GF-D8 (cell line): ENCODE results near the gene ATAD1.
A peak's percentile ranks its signal among the peaks of the same experiment; 100 is the strongest.
"Not testable (repeated sequence)": the region's sequence is repeated elsewhere in the genome, so short reads cannot be mapped to it uniquely, and the experiment has no call there.

ENCODE experiments used
- DNase-seq: peaks from one replicate; lab custom pipeline; 2025; lab: John Stamatoyannopoulos, UW

ATAD1 gene, protein sequence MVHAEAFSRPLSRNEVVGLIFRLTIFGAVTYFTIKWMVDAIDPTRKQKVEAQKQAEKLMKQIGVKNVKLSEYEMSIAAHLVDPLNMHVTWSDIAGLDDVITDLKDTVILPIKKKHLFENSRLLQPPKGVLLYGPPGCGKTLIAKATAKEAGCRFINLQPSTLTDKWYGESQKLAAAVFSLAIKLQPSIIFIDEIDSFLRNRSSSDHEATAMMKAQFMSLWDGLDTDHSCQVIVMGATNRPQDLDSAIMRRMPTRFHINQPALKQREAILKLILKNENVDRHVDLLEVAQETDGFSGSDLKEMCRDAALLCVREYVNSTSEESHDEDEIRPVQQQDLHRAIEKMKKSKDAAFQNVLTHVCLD

DNA sequence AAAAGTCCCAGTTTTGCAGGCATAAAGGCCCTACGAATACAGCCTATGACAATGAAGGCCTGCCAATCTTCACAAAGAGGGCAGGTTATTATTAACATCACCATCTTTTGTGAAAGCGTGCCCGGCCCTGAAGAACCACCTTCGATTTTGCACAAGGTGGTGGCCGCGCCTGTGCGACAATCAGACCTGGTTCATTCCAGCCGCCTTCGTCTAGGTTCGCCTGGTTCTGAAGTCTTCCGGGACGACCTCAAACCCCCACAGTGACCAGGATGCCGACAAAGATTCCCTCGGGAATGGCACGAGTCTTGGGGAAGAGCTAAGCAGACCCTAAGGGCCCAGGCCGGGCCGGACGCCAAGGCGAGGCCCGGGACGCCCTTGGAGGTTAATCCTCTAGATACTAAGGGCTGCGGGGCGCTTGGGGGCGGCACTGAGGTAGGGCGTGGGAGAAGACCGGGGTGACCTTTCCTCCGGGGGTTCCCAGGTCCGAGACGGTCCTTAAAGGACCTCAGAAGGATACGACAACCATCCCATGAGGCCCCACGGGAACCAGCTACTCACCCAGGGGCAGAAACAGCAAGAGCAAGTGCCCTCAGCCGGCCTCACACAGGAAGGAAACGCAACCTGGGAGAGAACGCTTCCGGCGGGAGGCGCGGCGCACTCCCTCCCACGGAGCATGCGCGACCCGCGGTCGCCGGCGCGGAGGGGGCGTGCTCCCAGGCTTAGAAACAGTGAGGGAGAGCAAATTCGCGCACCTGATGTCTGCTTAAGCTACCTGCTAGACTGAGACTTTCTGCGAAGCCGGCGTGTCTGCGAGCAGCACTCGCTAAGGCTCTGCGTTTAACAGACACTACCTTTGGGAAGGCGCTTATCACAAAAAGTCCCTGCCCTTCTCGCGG, at the start of gene ATAD1:
ATAD1 (minus strand) TSS at position 618 of the 896 bp plus-strand sequence. CDS start 3,627 bp downstream, outside the sequence.
- peak; percentile 77 for DNase-seq

DNA sequence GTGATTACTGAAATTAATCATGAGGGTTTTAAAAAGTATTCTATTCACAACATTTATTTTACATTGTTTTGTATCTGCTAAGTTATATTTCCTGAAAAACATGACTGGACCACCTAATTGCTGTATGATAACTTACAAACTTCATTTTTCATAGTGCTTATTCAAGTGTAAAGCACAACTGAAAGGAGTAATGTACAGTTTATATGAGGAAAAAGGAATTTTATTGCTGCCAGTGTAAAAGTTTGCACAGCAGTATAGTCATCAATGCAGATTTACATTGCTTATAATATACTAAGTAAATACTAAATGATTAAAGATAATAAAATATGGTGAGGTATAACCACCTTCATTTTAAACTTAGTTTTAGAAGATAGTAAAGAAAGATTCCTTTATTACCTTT, 49.4 kb upstream of the ATAD1 start:
- no peak for DNase-seq

DNA sequence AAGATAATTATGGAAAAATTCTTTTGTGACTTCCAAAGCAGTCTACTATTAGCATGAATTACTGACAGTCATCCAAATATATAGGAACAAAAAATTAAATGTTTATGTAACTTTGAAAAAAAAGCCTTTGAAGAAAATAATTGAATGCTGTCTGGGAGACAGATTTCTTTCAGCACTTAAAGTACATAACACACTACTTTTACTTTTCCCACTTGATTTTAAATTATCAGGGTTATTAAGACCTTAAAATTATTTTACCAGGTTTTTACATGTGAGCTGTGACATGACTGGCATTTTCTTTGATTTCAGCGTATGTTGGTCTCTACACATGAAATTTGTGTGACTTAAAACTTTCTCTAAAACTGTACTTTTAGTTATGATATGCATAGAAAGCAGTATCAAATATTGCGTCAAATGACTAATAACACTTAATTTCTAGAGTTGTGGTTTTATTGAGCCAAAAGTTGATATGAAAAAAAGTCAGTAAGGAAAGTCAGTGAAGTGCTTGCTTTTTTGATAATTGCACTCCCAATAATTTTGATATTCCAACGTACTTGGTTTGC, 48.5 kb upstream of the ATAD1 start:
- DNase-seq = no peak

DNA sequence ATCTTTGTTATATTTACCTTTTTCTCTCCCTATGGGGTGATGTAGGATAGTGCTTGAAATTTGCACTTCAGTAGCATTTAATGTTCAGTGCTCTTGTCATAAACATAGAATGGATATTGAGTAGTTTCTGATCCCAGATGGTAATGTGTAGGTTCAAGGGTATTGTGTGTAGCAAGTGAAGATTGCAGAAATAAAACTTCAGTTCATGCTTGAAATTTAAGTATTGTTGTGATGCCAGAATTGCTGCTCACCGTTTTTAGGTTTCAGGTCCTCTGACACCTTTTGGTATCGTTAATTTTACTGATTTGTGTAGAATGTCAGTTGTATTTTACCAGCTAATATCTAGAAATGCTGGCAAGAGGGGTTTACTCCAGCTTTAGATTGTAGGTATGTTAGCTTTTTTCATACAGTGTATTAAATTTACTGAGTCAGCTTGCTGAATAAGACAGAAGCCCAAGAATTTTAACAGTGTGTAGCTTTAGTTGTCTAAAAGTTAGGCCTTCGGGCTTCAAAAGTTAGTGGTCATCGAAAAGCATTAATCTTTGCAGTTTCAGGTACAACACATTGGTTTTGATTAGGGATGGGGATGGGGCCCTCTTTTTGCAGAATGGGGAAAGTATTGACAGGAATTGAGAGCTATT, 47.3 kb upstream of the ATAD1 start:
- no peak for DNase-seq

DNA sequence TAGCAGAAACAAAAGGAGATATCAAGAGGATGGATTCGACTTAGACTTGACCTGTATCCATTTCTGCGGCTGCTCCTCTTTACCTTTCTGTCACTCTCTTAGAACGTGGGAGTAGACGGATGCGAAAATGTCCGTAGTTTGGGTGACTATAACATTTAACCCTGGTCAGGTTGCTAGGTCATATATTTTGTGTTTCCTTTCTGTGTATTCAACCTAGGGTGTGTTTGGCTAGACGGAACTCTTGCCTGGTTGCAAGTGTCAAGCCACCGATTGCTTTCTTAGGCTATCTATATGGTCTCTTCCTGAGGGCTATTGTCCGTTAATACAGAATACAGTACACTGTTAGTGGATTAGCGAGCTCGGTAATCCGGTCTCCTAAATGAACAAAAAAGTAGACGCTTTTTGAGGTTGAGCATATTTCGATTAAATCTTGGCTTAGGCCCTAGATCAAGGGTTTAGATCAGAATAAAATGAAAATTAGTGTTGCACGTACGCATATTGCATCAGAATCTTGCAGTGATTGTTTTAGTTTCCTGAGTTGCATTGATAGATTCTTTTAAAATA, 46.6 kb upstream of the ATAD1 start:
- no peak for DNase-seq

DNA sequence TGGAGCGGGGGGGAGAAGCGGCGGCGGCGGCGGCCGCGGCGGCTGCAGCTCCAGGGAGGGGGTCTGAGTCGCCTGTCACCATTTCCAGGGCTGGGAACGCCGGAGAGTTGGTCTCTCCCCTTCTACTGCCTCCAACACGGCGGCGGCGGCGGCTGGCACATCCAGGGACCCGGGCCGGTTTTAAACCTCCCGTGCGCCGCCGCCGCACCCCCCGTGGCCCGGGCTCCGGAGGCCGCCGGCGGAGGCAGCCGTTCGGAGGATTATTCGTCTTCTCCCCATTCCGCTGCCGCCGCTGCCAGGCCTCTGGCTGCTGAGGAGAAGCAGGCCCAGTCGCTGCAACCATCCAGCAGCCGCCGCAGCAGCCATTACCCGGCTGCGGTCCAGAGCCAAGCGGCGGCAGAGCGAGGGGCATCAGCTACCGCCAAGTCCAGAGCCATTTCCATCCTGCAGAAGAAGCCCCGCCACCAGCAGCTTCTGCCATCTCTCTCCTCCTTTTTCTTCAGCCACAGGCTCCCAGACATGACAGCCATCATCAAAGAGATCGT, 46.0 kb upstream of the ATAD1 start:
- DNase-seq = not testable (repeated sequence)

DNA sequence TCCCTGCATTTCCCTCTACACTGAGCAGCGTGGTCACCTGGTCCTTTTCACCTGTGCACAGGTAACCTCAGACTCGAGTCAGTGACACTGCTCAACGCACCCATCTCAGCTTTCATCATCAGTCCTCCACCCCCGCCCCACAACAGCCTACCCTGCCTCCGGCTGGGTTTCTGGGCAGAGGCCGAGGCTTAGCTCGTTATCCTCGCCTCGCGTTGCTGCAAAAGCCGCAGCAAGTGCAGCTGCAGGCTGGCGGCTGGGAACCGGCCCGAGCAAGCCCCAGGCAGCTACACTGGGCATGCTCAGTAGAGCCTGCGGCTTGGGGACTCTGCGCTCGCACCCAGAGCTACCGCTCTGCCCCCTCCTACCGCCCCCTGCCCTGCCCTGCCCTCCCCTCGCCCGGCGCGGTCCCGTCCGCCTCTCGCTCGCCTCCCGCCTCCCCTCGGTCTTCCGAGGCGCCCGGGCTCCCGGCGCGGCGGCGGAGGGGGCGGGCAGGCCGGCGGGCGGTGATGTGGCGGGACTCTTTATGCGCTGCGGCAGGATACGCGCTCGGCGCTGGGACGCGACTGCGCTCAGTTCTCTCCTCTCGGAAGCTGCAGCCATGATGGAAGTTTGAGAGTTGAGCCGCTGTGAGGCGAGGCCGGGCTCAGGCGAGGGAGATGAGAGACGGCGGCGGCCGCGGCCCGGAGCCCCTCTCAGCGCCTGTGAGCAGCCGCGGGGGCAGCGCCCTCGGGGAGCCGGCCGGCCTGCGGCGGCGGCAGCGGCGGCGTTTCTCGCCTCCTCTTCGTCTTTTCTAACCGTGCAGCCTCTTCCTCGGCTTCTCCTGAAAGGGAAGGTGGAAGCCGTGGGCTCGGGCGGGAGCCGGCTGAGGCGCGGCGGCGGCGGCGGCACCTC, 45.3 kb upstream of the ATAD1 start, which contains the start of the genes KLLN and PTEN:
KLLN (minus strand) TSS at position 481 of the 891 bp plus-strand sequence. CDS start 1,046 bp downstream, outside the sequence.
PTEN (plus strand) TSS at position 573 of the 891 bp plus-strand sequence. CDS start 845 bp downstream, outside the sequence.
- DNase-seq = peak; percentile 74

DNA sequence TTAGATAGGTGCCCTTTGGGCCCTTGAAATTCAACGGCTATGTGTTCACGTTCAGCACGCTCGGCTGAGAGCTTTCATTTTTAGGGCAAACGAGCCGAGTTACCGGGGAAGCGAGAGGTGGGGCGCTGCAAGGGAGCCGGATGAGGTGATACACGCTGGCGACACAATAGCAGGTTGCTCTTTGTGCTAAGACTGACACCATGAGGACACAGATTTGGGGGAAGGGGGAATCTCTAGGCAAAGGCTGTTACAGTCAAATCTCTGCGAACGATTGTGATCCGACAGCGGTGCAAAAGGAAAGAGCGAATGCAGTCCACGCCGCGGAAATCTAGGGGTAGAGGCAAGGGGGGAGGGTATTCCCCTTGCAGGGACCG, 44.6 kb upstream of the ATAD1 start:
- no peak for DNase-seq

DNA sequence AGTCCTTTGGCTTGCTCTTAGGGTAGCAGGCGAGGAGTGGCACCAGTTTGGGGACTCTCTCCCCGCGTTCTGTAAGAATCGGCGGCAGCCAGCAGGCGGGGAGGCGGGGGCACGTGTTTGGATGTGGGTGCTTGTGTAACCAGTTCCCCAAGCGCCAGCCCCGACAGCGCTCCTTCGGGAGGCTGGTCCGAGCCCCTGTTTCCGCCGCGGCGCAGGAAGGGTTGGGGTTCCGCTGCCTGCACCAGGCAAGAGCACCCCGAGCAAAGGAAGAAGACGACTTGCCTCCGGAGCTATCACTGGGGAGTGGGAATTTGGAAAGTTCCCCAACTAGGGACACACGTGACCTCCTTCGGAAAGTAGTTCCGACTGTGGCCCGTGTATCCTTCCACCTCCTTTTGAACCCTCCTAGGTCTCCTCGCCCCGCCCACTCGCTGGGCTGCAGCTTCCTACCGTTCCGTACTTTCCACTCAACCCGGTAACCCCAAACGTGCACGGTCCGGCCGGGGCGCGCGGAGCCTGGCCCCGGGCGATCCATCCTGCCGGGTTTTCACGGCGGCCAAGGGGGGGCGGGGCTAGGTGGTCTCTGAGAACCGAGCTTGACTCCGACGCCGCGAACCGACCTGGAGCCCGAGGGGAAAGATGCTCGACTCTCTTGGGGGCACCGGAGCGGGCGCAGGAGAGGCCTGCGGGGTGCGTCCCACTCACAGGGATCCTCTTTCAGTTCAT, 44.1 kb upstream of the ATAD1 start:
- DNase-seq = peak; percentile 95

DNA sequence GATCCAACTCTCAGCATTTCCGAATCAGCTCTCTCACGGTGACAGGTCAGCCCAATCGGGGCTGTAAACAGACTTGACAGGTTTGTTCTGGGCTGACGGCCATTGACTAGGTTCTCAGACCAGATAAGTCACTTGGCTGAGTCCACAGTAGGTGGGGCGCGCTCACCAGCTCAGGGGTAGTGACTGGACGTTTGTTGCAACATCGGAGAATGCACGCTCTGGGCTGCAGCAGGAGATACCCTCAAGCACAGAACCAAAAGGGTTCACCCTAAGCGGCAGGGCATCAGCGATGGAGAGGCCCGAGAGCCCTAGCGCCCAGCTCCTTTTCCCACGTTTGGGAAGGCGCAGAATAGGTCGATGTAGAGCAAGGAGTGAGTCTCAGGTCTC, 43.5 kb upstream of the ATAD1 start:
- peak; percentile 53 for DNase-seq

DNA sequence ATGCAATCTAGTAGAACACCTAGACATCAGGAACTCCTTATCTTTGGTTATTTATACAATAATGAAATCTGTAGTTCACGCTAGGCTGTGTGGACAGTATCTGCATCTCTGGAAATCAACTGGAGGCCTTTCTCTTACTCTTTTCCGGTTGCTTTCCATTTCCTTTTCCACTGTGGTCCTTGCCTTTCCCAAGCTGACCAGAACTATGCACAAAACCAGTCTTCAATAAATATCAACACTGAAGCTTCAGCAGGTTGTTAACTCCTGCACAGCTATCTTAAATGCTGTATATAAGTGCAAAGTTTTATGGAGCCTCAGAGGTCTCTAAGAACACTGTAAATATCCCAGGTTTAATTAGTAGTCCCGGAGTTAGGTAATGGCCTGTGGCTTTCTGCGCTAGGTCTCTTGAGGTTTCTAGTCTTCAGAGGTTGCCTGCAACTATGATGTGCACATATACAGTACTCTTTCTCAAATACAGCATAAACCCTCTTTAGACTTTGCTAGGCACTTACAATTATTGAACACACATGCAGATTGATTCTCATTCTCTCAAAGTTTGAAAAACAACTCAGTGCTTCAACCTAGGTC, 42.9 kb upstream of the ATAD1 start:
- DNase-seq = peak; percentile 42

DNA sequence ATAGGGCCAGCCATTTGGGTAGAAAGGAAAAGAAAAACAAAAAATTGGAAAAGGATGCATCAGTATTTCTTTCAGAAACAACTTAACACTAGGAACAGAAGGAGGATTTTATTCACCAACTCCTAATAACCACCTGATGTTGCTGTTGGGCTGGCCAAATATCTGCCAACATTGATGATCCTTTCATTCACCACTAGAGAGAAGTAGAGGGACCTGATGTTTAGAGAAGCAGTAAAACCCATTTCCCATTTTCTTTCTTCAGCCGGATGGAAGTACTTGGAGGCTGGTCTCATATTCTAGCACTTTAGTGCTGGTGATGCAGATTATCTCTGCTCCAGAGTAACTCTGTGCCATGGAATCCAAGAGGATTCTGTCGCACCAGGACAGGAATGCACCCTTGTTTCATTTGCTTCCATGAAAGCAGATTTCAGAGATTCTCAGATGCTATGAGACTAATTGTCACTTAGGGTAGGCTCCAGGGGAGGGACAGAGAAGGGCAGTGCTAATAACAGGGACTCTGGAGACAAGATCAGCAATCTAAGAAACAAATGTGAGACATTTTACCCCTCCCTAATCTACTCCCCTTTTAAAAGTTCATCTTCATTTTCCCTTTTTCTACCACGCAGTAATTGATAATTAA, 42.2 kb upstream of the ATAD1 start:
- DNase-seq = peak; percentile 75

DNA sequence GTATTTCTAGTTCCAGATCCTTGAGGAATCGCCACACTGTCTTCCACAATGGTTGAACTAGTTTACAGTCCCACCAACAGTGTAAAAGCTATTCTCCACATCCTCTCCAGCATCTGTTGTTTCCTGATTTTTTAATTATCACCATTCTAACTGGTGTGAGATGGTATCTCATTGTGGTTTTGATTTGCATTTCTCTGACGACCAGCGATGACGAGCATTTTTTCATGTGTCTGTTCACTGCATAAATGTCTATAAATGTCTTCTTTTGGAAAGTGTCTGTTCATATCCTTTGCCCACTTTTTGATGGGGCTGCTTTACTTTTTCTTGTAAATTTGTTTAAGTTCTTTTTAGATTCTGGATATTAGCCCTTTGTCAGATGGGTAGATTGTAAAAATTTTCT, 37.6 kb upstream of the ATAD1 start:
- not testable (repeated sequence) for DNase-seq

DNA sequence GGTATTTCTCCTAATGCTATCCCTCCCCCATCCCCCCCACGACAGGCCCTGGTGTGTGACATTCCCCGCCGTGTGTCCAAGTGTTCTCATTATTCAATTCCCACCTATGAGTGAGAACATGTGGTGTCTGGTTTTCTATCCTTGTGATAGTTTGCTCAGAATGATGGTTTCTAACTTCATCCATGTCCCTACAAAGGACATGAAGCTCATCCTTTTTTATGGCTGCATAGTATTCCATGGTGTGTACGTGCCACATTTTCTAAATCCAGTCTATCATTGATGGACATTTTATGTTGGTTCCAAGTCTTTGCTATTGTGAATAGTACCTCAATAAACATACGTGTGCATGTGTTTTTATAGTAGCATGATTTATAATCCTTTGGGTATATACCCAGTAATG, 37.2 kb upstream of the ATAD1 start:
- not testable (repeated sequence) for DNase-seq

DNA sequence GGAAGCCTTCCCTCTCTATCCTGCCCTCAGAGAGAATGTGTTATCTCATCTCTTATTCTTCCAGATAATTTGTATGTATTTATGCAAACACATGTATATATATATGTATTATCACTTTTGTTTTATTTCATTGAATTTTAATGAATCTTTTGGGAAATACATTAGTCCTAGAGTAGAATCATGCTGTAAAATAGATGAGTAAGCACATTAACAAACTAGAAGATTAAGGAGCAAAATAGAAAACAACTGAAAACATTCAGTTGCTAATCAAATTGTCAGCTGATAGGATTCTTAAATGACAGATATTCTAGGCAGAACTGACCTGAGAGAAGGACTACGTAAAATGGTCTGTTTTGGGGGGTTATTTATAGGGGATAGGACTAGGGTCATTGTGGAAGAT, 34.1 kb upstream of the ATAD1 start:
- DNase-seq = no peak

DNA sequence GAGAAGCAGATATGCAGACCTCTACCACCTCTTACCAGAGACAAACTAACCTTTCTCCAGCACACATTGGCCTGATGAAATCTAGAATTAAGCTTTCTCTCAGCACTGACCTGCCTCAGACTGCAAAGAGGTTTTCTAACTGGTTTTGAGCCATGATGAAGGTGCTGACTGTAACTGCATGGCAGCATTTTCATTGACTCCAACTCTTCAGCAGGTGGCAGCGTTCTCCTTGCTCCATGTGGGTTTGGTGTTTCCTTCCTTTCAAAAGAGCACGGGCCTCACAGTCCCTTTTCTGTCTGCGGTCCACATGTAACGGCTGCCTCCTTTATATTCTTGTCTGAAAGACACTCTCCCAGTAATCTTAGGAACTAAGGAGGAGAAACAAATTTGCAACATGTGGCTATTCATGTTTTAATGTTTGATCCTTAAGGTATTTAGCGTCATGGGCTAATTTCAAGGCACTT, 32.7 kb upstream of the ATAD1 start:
- peak; percentile 12 for DNase-seq

DNA sequence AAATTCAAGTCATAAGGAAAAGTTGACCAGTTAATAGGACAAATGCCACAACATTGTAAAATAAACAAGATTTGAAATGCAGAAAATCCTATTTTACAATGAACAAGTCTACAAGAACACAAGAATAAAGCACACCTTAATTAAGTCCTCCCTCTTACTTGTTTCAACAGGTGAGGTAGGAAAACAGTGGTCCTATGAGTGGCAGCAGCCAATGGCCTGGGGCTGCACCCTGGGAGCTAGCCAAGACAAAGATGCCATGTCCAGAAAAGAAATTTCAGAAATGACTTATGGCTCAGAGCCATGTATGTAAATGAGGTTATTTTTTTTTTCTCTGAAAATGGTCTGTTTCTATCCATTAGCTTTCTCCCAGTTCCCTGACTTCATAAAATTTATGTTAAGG, 31.0 kb upstream of the ATAD1 start:
- DNase-seq = no peak

DNA sequence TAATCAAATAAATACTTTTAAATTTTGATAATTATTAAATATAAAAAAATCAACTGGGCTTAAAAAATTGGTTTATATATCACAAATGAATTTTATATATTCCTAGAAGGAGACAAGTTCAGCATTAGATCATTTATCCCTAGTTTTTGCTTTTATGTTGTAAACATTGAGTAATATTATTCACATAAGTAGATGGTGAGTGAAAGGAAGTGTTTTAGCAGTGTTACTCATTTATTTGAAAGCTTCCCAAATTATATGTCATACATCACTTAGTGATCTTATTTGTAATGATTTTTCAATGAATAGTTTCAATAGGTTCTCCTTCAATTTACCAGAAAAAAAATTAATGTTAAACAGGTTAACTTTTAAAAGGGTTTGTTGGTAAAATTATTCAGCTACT, 29.5 kb upstream of the ATAD1 start:
- DNase-seq = no peak

DNA sequence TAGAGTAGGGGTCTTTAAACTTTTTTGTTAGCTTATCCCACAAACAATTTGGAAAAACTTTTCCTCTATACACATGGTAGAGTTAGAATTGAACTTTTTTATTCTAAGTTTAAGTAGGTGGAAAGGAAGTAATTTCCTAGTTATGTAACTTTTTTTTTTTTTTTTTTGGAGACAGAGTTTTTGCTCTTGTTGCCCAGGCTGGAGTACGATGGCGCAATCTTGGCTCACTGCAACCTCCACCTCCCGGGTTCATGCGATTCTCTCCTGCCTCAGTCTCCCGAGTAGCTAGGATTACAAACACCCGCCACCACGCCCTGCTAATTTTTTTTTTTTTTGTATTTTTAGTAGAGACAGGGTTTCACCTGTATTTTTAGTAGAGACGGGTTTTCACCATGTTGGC, 28.7 kb upstream of the ATAD1 start:
- DNase-seq = not testable (repeated sequence)
